HG03521 (cell line): ENCODE data around the gene MAGI1.

ENCODE experiments used
- ATAC-seq: cut with Tn5 transposase; IDR thresholded peaks from one replicate; pipeline ENCODE4 v1.9.1; 2021; ENCODE audit warnings: mild to moderate bottlenecking, moderate library complexity; ENCODE audit not compliant: unreplicated experiment

MAGI1 gene

GRCh38 chr3:65978116-65978515 is 60.6 kb downstream of the MAGI1 start:
- no peak for ATAC-seq

GRCh38 chr3:65975032-65975431 is 63.7 kb downstream of the MAGI1 start:
- no peak for ATAC-seq

- ATAC-seq, result no peak
Observed at GRCh38 chr3:65974509-65974908, 64.2 kb downstream of the MAGI1 start.

- no peak for ATAC-seq
Observed at GRCh38 chr3:65972765-65973164, 66.0 kb downstream of the MAGI1 start.

GRCh38 chr3:65971293-65972252 is 67.1 kb downstream of the MAGI1 start:
- no peak for ATAC-seq

- no peak for ATAC-seq
Observed at GRCh38 chr3:65968996-65969395, 69.7 kb downstream of the MAGI1 start.

- no peak for ATAC-seq
Observed at GRCh38 chr3:65967451-65967850, 71.3 kb downstream of the MAGI1 start.

GRCh38 chr3:65964838-65965237 is 73.9 kb downstream of the MAGI1 start:
- ATAC-seq, result no peak

- ATAC-seq, result peak; percentile 94
Observed at GRCh38 chr3:65963787-65964677, 74.7 kb downstream of the MAGI1 start.

- no peak for ATAC-seq
Observed at GRCh38 chr3:65961733-65962132, 77.0 kb downstream of the MAGI1 start.

- no peak for ATAC-seq
Observed at GRCh38 chr3:65961128-65961527, 77.6 kb downstream of the MAGI1 start.

GRCh38 chr3:65960087-65960486 is 78.6 kb downstream of the MAGI1 start:
- no peak for ATAC-seq

- no peak for ATAC-seq
Observed at GRCh38 chr3:65958216-65958615, 80.5 kb downstream of the MAGI1 start.

- ATAC-seq, result no peak
Observed at GRCh38 chr3:65955792-65956477, 82.8 kb downstream of the MAGI1 start.

- no peak for ATAC-seq
Observed at GRCh38 chr3:65953881-65954733, 84.6 kb downstream of the MAGI1 start.

GRCh38 chr3:65953301-65953812 is 85.4 kb downstream of the MAGI1 start:
- ATAC-seq, result no peak

GRCh38 chr3:65952842-65953241 is 85.9 kb downstream of the MAGI1 start:
- no peak for ATAC-seq

- no peak for ATAC-seq
Observed at GRCh38 chr3:65951836-65952505, 86.7 kb downstream of the MAGI1 start.
